Activated CD4-positive, alpha-beta T cell treated with anti-CD3 and anti-CD28 coated beads, Interleukin-2, amount 50 U/mL, for 1 hour (primary cell): ENCODE measurements around the gene EHMT1.
A peak's percentile ranks its signal among the peaks of the same experiment; 100 is the strongest.
"Not testable (repeated sequence)": the region's sequence is repeated elsewhere in the genome, so short reads cannot be mapped to it uniquely, and the experiment has no call there.

Experiments used
- DNase-seq: peaks from one replicate; pipeline ENCODE4 v3.0.0-alpha.2; 2020

Gene EHMT1

DNA sequence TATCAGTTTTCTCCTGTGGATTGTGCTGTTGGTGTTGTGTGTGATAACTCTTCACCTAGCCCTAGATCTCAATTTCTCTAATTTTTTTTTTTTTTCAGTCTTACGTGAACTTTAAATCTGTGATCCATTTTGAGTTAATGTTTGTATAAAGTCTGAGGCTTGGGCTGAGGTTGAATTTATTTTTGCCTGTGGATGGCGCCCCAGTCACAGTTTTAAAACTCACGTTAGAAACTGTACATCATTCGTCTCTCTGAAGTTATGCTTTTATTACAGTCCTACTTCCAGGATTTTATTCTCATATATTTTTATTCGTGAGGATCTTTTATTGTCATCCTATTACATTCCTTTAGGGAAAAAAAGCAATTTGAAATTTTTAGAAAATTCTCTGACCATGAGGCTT lies 103.1 kb downstream of the EHMT1 start:
- peak; percentile 53 for DNase-seq

DNA sequence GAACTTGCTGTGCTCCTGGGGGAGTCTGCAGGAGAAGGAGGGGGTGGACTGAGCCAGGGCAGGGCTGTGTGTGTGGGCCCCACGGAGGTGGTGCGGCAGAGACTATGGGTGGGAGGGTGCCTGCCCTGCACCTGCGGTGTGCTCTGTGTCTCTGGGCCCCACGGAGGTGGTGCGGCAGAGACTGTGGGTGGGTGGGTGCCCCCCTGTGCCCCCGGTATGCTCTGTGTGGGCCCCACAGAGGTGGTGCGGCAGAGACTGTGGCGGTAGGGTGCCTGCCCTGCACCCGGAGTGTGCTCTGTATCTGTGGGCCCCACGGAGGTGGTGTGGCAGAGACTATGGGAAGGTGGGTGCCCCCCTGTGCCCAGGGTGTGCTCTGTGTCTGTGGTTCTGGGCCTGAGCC lies 103.7 kb downstream of the EHMT1 start:
- peak; percentile 30 for DNase-seq

DNA sequence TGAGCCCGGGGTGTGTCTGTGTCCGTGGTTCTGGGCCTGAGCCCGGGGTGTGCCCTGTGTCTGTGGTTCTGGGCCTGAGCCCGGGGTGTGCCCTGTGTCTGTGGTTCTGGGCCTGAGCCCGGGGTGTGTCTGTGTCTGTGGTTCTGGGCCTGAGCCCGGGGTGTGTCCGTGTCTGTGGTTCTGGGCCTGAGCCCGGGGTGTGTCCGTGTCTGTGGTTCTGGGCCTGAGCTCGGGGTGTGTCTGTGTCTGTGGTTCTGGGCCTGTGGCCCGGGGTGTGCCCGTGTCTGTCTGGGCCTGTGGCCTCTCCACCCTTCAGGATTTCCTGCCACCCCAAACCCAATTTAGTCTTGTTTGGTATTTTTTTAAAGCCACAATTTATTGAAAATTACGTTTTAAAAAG lies 104.6 kb downstream of the EHMT1 start:
- DNase-seq = peak; percentile 38

DNA sequence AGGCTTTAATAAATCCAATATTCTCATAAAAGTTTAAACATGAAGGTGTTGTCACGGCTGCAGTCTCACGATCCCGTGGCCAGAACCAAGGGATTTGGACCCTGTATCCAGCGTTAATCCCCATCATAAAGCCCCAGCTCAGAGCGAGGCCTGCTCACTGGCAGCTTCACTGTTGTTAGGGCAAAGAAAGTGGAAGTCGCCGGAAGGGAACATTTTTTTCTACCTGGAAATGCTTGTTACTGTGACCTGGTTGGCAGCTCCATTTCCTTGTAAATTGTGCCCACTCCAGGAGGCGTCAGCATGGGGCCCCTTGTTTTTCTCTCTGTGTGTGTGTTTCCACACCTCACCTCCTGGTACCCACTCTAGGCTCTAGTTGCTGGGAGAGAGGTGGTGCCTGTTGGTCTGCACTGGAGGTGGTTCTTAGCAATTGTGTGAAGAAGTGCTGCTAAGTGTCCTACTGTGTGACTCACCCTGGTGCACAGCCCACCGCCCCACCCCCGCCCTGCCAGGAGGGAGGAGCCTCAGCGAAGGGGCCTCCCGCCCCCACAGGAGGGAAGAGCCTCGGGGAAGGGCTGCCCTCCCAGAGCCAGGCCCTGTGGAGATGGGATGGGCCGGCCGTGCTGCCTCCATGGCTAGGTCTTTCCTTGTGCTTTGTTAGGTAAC lies 105.1 kb downstream of the EHMT1 start:
- DNase-seq = no peak

DNA sequence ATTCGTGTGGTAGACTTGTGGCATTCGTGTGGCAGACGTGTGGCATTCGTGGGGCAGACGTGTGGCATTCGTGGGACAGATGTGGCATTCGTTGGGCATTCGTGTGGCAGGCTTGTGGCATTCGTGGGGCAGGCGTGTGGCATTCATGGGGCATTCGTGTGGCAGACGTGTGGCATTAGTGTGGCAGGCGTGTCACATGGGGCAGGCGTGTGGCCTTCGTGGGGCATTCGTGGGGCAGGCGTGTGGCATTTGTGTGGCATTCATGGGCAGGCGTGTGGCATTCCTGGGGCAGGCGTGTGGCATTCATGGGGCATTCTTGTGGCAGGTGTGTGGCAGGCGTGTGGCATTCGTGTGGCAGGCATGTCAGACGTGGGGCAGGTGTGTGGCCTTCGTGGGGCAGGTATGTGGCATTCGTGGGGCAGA lies 106.0 kb downstream of the EHMT1 start:
- no peak for DNase-seq

DNA sequence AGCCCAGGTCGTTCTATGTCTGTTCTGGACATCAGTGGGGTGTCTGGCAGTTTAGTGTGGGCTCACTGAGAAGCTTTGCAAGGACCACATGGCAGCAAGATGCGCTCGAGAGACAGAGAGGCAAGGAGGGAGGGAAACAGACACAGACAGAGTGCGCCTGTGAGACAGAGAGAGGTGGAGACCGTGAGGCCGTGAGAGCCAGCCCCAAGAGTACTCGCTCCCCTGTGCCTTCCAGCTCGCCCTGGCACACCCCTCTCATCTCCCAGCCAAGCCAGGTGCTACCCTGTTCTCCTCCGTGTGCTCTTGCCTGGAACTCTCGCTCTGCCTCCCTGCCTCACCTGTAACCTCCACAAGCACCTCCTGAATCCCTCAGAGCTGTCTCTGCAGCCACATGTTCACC lies 106.8 kb downstream of the EHMT1 start:
- DNase-seq = no peak

DNA sequence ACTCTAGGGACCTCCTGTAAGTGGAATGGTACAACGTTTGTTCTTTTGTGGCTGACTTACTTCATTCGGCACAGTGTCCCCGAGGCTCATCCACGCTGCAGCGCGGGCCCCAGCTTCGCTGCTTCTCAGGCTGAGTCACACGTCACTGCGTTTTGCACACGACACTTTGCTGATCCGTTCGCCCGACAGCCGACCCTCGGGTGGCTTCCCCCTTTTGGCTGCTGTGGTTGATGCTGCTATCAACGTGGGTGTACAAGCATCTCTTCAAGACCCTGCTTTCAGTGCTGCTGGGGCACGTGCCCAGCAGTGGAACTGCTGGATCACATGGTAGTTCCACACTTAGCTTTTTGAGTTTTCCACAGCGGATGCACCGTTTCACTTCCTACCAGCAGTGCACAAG lies 107.5 kb downstream of the EHMT1 start:
- DNase-seq = not testable (repeated sequence)

DNA sequence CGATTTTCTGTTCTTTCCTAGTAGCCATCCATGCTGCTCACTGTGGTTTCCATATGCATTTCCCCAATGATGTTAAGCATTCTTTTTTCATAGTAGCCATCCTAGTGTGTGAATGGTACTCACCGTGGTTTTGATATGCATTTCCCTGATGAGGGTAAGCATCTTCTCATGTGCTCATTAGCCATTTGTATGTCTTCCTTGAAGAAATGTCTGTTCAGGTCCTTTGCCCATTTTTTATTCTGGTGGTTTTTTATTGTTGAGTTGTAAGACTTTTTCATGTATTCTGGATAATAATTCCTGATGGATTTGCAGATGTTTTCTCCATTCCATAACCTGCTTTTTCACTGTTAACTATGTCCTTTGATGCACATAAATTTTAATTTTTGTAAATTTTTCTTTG lies 108.0 kb downstream of the EHMT1 start:
- no peak for DNase-seq

DNA sequence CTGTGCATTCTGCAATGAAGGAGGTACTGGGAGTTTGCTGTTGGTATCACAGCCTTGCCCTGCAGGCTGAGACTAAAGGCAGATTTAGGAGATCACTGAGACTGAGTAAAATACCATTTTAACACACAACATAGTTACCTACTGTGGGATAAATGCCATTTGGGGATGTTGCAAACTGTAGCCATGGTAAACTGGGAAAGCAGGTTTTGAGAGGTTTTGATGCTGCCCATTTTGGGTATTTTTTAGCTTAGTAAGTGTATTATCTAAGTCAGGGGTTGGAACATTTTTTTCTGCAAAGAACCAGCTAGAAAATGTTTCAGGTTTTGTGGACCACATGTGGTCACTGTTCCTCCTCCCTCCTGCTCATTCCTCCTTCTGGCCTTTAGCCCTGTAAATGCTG lies 108.9 kb downstream of the EHMT1 start:
- no peak for DNase-seq

DNA sequence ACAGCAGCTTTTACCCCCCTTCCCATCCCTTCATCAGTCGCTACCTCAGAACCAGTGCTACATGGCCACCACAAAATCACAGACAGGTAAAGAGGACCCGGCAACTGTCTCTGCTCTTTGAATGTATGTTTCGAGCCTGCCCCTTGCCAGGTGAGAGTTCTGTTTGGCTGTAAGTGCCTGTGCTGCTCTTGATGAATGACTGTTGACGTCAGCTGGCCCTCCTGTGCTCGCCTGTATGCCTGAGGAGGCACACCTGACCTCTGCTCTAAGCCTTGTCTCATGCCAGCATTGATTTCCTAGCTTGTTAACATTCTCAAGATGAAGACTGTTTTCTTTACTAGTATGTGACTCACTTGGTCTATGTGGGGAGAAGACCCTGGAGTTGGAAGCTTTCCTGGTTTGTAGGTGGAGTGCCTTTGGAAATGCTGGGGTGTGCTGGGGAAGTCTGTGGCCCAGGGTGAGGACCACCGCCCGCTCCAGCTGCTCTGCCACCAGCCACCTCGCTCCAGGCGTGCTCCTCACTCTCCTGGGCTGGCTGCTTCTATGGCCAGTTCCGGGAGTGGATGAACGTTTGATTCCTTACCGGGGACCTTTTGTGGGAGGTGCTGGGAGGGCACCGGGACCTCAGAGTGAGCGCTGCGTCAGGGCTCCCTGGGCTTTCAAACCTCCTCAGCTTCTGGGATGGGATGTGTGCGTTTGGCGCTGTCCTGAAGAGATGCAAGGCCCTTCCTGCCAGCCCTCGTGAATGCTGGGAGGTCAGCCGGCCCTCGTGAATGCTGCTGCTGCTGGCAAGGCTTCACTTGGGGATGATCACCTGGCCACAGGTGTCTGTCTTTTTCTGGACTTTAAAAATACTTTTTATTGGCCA lies 109.9 kb downstream of the EHMT1 start:
- DNase-seq = no peak

DNA sequence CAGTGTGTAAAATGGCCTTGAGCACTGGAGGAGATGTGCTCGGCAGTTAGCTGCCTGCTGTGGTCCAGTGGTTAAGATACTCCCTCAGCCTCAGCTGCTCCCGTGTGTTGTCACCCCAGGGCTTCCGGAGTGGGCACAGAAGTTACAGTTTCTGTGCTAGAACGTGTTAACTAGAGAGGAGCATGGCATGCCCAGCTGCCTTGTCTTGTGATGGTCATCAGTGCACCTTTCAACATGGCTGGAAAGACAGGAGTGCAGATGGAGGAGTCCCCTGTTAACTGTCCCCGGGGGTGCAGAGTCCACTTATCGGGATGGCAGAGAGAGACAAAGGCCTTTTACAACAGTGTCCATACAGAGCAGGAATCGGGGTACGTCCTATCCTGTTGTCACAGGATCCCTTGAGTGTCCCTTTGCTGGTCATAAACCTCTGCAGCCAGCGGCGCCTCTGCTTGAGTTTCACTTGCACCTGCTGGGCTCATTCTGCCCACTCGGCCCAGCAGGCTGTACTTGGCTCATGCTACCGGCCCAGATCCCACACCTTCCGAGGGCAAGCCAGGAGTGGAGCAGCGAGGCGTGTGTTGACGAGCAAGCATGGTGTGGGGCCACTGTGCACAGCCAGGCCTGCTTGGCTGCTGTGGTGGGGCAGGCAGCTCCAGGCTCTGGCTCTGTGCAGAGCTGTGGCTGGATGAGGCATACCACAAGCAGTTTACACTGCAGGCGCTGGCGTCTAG lies 112.6 kb downstream of the EHMT1 start:
- no peak for DNase-seq

DNA sequence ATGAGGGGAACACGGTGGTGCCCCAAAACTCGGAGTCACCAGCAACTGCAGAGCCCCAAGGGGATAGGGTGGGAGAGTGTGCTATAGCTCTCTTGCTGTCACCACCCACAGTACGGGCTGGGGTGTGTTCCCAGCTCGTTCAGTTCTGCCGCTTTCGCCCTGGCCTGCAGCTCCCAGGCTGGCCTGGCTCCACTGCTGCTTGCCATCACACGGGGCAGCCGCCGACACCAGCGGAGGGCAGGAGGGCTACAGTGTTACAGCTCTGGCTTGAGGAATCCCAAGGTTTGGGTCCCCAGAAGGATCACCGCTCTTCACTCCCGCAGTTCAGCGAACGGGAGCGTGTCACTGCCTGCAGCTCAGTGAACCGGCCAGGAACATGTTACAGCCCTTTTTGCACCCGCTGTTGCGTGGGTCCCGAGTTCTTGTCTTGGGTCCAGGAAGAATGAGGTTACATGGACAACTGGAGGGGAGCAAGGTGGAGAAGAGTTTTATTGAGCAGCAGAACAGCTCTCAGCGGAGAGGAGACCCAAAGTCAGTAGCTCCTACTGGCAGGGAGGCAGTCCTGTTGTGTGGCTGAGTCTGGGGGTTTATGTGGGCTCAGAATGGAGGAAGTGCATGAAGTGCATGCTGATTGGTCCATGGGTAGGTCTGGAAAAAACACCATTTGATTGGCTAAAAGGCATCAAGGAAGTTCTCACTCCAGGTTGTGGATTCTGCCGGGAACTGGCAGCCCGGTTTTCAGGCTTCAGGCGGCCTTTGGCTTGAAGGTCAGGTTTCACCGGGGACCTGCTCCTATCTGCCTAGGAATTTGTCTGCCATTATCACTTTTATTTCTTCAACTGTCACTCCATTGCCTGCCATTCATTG lies 113.4 kb downstream of the EHMT1 start:
- no peak for DNase-seq

DNA sequence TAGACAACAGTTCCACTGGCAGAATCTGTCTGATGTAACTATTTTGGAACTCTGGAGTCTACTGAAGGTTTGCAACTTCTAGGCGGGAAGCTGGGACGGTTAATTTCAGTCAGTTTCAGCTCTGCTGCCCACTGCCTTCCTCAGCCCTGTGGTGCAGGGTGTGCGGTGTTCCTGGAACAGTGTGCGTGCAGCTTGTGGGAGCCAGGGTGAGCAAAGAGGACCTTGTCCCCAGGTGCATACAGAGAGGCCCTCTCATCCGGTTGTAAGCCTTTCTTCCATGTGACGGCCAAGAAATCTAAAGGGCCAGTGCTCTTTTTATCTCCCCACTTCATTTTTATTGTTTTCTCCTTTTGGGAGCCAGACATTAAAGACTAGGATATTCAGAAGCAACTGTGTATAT lies 114.6 kb downstream of the EHMT1 start:
- DNase-seq = no peak

DNA sequence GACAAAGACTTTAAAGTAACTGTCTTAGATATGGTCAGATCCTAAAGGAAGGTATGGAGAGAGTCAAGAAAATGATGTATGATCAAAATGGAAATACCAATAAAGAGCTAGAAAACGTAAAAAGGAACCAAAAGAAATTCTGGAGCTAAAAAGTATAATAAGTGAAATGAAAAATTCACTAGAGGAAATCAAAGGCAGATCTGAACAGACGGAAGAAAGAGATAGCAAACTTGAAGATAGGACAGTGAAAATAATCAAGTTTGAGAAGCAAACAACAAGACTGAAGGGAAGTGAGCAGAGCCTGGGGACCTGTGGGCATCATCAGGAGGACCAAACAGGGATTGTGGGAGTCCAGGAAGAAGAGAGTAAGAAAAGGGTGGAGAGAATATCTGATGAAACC lies 115.4 kb downstream of the EHMT1 start:
- DNase-seq = no peak

DNA sequence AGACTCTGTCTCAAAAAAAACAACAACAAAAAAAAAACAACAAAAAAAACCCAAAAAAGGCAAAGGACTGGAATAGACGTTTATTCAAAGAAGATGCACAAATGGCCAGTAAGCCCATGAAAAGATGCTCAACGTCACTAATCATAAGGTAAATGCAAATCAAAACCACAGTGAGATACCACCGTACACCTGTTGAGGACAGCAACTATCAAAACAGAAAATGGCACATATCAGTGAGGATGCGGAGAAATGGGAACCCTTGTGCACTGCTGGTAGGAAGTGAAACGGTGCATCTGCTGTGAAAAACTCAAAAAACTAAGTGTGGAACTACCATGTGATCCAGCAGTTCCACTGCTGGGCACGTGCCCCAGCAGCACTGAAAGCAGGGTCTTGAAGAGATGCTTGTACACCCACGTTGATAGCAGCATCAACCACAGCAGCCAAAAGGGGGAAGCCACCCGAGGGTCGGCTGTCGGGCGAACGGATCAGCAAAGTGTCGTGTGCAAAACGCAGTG lies 119.4 kb downstream of the EHMT1 start:
- DNase-seq = not testable (repeated sequence)

DNA sequence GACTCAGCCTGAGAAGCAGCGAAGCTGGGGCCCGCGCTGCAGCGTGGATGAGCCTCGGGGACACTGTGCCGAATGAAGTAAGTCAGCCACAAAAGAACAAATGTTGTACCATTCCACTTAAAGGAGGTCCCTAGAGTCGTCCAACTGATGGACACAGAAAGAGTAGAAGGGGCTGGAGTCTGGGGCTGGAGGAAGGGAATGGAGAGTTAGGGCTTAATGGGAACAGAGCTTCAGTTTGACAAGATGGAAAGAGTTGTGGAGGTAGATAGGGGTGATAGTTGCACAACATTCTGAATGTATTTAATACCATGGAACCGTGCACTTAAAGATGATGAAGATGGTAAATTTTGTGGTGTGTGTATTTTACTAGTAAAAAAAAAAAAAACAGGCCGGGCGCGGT lies 119.9 kb downstream of the EHMT1 start:
- no peak for DNase-seq

DNA sequence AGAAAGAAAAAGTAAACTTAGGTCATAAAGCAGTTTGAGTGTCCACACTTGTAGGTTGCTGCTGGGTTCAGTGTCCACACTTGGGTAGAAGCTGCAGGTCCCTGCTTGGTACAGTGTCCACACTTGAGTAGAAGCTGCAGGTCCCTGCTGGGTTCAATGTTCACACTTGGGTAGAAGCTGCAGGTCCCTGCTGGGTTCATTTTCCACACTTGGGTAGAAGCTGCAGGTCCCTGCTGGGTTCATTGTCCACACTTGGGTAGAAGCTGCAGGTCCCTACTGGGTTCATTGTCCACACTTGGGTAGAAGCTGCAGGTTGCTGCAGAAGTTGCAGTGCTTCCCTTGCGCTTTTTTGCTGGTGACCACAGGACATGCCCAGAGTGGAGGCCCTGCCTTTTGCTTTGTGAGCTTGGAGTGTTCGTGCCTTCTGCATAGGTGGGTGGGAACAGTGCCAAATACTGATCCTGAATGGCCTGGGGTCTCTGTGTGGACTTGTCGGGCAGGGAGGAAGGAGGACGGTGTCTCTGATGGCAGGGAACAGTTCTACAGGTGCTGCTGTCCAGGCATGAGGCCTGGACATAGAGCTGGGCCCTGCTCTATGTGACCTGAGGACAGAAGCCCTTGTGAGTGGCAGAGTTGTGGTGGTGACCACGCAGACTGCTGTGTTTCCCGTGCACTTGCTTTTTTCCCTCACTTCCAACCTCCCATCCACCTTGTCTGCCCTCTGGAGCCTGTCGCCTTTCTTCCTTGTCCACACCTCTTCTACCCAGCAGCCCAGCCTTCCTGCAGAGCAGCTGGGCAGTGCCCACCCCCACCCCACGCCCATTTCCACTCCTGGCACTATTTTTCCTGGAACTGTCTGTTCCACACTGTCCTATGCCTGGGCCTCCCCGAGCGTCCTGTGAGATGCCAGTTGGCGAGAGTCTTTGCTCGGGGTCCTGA lies 120.8 kb downstream of the EHMT1 start:
- no peak for DNase-seq

DNA sequence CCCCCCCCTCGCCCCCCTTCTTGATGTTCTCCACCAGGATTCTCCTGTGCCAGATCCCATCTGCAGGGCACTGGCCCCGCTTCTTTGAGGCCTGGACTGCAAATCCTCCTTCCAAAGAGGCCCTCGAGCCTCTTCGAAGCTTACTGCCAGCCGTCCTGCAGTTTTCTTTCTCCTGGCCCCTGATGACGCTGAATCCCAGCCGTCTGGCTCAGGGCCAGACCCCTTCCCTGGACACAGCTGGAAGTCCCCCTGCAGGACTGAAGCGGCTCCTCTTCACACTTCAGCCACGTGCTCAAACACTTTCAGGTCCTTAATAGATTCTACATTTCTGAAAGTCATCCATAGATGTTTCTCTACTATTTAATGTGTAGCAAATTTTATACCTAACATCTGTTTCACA lies 121.5 kb downstream of the EHMT1 start:
- DNase-seq = no peak

DNA sequence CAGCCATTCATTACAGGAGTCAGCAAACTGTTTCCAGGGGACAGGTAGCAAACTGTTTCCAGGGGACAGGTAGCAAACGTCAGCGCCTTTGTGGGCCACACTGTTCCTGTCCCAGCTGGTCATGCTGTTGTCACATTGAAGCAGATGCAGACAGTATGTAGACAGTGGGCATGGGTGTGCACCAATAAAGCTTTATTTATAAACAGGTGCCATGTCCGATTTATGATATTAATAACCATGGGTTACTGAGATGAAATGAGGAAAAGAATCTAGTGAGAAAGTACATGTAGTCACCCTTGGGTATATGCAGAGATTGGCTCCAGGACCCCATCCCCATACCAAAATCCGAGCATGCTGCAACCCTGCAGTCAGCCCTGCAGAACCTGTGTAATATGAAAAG lies 122.5 kb downstream of the EHMT1 start:
- DNase-seq = no peak

DNA sequence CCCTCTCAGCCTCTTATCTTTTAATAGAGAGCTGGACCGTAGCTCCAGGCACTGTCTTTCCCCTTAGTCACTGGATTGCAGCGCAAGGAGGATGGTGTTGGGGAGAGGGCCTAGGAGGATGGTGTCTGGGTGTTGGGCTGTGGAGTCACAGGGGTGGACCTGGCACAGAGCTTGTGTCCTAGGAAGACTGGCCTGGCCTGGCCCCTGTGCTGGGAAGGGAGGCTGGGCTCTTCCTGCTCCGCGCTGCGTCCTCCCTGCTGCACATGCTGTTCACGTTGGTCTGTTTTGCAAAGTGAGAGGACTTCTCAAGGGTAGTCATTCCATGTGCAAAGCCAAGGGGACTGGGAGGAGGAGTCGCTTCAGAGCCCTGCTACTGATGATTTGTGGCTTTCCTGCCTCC lies 123.9 kb downstream of the EHMT1 start:
- DNase-seq = no peak

DNA sequence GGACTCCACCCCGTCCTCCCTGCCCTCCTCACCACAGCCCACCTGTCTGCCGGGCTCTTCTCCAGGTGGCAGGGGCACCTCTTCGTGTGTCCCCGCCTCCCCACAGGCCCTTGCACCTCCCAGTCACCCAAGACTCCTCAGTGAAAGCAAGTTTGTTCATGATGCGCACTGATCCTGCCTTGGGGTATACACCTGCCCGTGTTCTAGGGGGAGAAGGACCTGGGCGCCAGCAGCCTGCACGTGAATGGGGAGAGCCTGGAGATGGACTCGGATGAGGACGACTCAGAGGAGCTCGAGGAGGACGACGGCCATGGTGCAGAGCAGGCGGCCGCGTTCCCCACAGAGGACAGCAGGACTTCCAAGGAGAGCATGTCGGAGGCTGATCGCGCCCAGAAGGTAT lies 124.9 kb downstream of the EHMT1 start:
- DNase-seq = no peak
